HG03460 (cell line): ENCODE results near the gene SH3RF3.

Experiments
- ATAC-seq: cut with Tn5 transposase; IDR thresholded peaks from one replicate; pipeline ENCODE4 v1.9.1; 2021; ENCODE audit not compliant: unreplicated experiment

The SH3RF3 gene

DNA sequence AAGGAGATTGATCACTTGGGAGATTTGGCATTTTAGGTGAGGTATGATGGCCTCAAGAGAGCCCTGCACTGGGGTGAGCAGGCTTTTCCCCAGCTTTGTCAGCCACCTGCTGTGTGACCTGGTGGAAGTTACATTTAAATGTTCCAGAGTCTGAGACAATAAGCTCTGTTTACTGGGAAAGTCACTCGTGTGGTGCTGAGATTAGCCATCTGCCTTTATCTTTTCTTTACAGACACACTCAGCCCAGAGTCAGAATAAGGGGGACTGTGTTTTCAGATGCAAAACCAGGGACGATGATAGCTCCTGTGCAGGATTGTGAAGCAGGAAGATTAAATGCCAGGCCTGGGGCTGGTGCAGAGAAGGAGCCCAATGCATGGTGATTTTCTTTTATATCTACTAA lies 47.9 kb downstream of the SH3RF3 start:
- no peak for ATAC-seq

DNA sequence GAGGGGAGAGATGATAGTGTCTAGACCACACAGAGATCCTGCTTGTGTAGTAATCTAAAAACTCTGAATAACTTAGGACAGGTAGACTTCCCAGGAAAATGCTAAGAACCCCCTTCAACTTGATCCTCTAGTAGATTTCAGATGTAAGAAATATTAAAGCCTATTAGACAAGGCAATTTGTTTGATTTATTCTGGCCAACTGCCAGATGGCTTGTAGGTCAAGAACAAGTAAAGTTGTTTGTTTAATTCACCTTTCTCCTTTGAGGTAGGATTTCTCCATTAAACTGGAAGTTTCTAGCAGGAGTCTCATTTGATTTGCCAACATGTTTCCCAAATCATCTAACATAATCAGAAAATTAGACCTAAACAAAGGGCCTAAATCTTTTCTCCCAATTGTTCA lies 48.6 kb downstream of the SH3RF3 start:
- no peak for ATAC-seq

DNA sequence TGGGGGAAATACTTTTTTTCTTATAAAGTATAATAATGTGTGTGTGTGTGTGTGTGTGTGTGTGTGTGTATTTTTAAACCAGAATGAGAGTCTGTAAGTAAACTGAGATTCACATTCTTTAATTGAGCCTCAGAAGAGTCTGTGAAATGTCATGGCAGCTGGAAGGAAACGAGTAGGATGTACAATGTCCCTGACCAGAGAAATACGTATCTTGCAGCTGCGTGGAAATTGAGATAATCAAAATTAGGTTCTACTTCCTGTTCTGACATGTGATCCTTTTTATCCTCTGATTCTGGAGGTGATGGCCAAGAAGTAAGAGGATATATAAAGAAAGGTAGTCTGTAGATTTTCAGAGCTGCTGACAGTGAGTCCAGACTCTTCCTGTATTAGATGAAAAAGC lies 50.0 kb downstream of the SH3RF3 start:
- no peak for ATAC-seq

DNA sequence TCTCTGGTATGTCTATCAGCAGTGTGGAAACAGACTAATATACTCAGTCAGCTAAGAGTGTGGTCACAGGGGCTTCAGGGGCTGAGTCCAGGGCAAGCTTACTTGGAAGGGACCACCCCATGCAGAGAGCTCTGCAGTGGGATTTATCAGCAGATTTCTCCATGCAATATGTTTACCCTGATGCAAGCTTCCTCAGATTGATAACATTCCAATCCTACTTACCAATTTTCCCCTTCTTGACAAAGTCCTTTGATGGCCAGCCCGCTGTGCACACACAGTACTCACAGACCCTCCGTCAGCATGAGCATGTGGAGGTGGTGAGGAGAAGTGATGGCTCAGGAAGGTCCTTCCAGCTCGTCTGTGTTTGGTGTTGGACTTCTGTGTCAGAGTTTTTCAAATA lies 51.8 kb downstream of the SH3RF3 start:
- ATAC-seq = no peak

DNA sequence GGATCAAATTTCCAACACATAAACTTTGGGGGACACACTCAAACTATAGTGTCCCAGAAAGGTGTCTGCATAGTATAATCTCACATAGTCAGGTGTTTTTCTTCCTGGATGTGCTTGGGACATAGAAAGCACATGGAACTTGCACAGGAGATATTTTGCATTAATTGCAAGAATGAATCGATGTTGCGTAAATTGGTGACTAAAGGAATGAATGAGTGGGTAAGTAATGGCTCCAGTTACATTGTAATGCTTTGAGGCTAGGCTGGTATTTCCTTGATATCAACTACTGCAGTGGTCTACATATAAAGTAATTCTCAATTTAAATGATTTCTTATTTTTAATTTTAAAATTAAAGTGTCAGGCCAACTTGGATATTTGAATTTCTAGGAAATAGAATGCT lies 53.4 kb downstream of the SH3RF3 start:
- ATAC-seq = no peak

DNA sequence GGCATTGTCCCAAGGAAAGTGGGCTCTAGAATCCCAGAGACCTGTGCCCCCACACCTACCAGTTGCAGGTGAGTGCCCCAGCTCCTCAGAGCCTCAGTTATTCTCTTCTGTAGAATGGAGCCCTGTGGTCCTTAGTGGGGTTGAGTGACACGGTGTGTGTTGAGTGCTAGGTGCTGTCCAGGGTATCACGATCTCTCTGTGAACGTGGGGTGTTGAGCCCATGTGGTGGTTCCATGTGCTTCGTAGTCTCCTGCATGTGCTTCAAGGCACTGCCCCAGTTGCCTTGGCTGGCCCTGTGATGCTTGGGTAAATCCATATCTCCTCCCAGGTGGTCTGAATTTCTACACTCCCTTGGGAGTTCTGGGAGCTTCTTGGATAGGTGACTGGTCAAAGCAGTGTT lies 54.9 kb downstream of the SH3RF3 start:
- no peak for ATAC-seq

DNA sequence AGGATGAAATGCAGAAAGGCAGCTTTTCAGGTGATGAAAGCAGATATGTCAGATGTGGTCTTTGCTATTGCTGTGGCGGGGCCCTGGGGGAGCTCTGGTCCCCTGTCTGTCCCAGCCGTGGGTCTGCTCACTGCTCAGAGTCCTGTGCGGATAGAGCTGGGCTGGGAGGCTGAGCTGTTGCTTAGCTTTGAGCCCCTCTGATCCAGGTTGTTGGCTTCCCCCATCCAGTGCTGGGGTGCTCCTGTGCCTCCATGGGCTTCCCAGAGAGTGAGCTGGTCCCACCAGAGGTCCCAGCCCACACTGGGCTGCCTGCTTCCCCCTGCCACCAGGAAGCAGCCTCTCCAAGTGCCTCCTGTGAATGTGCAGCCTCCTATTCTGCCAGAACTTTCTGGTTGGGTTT lies 55.4 kb downstream of the SH3RF3 start:
- no peak for ATAC-seq

DNA sequence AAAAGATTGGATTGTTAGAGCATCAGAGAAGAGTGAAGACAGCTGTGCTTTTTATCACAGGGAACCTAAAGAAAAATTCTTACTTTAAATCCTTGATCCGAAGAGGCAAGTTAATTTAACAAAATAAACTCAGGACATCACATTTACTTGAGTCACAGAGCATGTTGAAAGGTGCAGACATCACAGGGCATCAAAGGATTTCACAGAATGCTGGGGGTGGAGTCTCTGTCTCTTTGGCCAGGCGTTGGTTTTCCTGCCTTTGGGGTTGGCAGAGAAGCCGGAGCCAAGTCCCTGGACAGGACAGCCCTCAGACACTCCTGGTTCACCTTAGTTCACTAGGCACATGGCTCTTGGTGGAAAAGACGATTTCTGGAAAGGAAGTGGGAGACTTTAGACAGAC lies 56.3 kb downstream of the SH3RF3 start:
- no peak for ATAC-seq

DNA sequence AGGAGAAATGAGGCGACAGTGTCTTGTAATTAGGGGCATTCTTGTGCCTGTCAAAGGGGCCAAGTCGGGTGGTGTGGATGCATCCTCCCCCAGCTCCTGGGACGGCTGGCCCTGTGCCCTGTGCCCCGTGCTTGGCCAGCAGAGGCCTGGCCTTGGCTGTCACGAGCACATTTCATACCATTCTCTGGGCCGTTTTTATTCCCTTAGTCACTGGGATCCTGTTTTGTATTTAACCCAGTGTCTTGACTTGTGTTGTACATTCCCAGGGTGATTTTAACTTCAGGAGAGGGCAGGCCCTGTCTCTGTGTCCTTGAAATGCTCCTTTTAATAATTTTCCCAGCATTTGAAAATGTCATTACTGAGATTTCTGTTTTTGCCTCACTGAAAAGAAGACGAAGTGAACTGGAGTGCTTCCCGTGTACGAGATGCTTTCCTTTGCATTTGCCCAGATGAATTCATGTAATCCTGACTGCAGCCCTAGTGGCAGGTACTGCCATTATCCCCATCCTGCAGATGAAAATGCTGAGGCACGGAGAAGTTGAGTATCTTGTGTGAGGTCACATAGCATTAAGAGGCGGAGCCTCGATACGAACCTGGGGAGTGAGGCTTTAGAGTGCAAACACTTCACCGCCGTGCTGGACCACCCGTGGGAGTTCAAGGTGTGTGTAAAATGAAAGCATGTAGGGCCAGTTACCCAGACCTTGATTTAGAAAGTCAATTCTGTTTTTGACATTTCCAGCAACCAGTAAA lies 57.0 kb downstream of the SH3RF3 start:
- ATAC-seq = no peak

DNA sequence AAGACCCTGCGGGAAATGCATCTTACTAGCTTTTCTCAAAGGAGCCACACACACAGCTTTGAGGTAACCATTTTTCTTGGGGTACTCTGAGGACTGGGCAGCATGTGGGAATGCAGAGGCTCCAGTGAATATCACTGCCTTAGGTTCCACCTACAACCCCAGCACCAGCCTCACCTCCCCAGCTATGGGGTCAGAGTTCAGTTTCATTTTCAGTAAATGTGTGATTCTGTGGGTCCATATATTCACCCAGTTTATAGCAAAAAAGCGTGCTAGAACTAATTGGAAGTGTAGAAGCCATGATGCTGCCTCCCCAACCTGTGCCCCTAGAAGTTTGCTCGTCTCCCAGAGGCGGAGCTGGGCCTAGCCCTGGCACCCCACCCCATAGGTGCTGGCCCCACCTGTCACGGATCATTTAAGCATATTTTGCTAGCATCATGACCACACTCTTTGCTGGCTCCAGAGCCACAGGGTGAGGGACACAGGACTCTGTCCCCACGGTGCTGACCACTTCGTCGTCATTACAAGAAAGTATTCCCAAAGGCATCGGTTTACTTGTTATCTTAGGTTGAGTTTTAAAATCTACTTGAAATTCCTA lies 57.7 kb downstream of the SH3RF3 start:
- no peak for ATAC-seq

DNA sequence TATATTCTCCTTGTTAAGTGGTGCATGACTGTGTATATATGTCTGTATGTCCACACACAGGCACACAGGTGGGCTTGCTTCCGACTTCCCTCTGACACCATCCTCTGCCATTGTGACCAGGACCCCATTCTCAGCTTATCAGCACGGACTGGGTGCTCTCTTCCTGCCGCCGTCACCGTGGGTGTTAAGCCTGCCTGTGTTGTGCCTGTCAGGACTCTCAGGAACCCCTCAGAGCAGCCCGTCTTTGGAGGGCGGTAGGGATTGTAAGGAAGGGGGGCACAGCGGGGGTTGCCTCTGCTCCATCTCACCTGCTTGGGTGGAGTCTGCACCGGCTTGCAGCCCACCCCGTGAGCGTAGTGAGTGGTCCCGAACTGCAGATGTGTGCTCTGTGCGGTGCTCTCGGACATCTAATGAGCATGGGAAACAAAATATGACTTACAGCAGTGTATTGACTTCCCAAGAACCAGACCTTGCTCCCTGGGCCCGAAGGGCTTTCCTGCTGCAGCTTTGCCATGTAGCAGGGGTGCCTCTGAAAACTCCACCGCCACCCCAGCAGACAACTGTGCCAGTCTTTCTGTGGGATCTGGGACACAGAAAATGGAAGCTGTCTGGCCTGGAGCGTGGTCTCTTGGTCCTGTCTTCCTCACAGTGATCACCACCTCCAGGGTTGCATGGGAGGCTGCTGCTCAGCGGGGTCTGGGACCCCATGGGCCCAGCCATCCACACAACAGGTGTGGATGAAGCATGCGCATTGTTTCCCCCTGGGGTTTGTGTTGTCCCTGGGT lies 58.9 kb downstream of the SH3RF3 start:
- ATAC-seq = no peak

DNA sequence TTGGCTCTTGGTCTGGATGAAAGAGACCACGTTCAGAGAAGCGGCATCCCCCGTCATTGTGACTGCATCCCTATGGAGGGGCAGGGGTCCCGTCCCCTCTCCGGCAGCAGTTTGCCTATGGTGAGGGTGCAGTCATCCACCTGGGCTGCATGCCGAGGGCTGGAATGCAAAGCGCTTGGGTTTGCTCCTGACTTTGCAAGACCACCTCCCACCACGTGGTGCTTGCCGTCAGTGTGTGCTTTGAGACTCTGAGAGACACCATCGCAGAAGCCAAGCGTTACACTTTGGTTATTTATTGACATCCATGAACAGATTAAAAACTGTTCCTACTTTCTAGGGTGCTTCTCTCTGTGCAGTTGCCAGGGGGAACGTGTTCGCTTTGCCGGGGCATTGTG lies 59.5 kb downstream of the SH3RF3 start:
- ATAC-seq = no peak

DNA sequence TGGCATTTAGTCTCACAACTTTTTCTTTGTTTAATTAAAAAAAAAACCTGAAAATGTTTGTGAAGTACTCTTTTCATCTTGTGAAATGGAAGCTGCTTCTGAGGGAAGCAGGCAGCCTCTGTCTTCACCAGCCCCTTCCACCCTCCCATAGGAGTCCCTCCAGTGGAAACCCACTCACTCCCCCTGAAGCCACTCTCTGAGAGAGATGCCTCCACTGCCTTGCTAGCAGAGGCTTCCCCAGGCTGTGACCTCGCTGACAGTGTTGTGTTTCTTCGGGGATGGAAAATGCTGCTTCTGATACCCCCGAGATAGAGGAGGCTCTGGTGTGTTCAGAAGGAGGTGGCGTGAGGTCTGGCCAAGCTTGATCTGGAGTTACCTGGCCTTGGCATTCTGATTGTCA lies 59.9 kb downstream of the SH3RF3 start:
- ATAC-seq = no peak

DNA sequence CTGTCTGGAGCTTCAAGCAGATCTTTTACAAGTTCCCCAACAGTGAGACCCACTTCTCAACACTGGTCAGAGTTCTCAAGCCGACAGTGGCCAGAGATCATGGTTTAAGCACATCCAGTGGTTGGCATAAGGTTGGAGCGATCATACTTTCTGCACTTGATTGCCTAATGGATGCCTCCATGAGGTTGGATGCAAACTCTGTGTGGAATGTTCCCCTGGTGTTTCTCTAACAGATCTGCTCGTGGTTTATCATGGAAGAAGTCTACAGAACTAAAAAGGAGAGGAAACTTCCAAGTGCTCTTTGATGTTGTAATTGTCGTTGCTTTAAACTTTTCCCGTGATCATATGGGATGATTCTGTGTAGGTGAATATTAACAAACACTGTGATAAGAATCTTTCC lies 60.7 kb downstream of the SH3RF3 start:
- no peak for ATAC-seq

DNA sequence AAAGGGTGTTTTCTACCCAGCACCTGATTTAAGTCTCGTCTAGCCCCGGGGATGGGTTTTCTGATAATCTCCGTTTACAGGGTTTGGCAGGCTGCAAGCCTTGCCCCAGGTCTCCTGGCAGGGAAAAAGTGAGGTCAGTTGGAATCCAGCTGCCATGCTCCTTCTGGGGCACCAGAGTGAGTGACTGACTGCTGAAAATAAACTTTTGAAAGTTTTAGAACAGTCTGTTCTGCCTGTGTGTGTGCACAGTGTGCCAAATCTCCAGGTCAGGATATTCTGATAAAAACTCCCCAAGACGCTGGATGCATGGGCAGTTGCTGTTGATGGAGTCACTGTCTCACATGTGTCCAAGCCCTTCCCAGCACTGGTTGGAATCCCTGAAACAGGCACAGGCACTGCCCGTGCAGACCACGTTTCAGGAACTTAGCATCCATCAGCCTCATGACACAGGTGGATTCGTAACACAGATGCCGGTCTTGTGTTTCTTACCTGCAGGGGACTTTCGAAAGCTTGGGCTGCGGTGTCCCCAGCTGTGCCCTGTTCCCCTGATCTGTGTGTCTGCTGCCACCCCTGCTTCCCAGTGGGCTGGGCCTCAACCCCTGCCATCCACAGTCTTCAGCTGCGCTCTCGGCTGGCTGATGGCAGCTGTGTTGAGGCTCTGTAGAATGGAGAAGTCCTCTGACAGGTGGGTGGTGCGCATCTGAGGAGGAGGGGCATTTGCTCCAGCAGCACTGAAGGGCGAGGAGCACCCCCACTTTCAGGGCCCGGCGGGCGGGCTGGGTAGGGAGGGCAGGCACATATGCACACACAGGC lies 65.0 kb downstream of the SH3RF3 start:
- no peak for ATAC-seq

DNA sequence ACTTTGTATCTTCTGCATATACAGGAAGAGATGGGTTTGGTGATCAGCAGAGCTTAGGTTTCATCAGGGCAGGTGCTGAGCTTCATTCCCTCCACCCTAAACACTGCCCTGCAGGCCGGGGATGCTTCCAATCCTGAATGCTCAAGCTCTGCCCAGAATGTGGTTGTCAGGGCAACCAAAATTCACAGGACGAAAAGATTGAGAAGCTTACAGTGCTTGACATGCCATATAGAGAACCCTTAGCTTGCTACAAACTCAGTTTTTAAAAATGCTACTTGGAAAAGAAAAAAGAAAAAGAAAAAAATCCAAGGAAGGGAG lies 65.6 kb downstream of the SH3RF3 start:
- no peak for ATAC-seq

DNA sequence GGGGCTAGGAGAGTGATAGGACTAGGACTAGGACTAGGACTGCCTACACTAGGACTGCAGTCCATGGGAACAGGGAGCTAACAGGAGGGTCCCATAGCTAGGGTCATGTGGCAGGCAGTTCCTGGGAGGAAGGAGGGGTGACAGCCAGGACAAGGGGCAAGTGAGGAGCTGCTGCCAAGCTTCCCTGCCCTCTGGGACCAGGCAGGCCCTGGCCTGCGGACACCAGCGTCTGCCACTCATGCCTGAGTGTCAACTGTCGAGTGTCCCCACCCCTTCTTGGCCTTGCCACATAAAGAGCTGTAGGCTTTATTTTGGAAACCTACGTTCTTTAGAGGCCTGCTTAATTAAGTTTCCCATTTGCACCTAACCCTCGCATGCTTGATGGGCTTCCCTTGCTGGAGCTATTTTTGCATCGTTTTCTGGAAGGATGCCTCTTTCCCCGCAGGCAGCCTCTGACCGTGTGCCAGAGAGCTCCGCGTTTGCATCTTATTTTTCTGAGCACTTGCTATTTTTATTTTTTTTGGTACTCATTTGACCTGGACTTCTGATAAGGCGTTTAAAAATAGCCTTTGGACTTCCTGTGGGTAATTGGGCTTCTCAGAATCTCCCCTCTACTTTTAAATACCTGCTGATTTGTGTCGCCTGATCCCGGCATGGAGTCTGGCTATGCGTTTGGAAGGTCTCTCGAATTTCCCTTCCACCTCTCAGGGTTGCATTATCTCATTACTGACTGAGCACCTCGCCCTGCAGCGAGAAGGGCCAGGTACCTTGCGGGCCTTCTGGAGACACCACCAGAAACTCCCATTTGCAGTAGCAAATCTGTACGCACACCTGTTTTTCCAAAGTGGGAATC lies 66.4 kb downstream of the SH3RF3 start:
- ATAC-seq = no peak

DNA sequence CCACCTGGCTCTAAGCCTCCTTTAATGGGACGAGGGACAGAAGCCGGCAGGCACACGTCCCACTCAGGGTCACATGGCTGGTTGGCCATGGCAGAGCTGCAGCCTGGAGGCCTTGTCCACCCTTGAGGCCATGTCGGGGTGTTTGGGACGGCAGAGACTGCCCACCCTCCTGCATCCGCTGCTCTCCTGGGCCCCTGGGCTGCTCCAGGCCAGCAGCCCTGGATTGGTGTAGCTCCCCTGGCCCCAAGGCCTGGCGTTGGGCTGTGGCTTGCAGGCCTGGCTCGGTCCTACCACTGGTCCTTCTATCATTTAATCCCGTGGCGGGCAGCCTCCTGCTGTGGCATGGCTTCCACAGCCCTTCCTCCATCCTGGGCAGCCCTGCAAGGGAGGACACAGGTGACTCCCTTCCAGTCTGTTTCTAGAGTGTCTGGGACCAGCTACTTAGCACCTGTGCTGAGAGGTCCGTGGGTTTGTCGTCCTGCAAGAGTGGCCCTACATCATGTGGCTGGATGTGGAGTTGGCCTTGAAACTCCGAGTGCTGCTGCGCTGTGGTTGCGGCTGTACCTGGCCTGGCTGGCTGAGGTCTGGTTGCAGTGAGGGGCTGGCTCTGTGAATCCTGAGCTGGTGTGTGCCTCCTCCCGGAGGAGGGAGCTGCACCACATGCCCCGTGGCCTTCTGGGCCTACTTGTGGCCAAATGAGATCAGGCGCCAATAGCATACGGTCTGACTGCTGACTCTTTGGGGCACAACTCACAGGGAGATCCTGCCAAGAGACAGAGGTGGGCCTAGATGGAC lies 67.3 kb downstream of the SH3RF3 start:
- ATAC-seq = no peak

DNA sequence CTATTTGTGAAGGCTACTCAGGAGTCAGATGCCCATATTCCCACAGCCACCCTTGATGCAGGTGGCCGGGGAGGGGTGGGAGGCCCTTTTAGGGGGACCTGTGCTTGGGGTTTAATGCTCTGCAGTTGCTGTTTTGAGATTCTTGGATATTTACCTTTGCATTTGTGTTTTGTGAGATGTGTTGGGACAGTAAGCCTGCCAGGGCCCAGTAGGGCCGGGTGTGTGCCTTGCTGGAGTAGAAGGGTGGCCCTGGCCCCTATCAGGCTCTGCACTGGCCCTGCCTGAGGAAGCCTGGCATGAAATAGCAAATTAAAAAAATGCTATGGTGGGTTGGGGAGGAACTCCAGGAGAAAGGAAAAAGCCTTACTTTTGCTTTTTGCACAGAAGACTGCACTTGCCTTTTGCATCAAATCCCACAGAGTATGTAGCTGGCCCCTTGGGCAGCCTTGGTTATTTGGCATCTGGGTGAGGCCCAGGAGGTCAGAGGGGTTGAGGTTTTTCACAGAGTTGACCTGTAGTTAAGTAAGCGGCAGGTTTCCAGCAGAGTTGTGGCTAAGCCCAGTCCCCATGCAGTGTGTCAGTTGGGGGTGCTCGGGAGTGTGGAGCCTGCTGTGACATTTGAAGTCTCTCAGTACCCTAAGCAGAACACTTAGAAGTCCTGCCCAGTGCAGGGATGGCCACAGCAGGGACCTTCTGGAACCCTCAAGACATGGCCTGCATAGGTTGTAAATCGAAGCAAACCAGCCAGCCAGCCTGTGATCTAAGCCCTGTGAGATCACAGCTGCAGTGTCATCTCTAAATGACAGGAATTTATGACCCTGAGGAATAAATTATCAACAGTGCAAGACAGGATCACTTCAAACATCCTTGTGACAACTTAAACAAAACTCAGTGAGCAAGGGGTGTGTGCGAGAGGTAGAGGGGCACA lies 68.8 kb downstream of the SH3RF3 start:
- no peak for ATAC-seq
